Activated CD4-positive, alpha-beta T cell treated with anti-CD3 and anti-CD28 coated beads for 1 hour (primary cell): ENCODE results near the gene HSD17B11.
"Not testable (repeated sequence)": the region's sequence is repeated elsewhere in the genome, so short reads cannot be mapped to it uniquely, and the experiment has no call there.

Source experiments
- DNase-seq: peaks from one replicate; pipeline ENCODE4 v3.0.0-alpha.2; 2020

The HSD17B11 gene

DNA sequence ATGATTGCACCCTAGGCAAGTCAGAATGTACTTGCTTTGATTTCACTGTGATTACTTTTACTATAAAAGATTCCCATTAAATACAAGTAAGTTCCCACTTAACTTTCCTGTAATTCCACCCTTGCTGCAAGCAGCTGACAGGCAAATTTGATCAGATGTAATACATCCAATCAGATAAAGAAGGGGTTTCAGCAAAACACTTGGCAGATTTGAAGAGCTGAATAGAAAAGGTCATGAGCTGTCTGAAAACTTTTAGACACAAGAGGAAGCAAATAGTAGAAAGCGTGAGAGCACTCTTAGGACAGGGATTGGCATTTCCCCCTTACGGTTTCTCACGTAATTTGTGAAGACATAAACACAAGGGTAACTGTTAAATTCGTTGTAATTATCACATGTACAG, 91.1 kb downstream of the HSD17B11 start:
- no peak for DNase-seq

DNA sequence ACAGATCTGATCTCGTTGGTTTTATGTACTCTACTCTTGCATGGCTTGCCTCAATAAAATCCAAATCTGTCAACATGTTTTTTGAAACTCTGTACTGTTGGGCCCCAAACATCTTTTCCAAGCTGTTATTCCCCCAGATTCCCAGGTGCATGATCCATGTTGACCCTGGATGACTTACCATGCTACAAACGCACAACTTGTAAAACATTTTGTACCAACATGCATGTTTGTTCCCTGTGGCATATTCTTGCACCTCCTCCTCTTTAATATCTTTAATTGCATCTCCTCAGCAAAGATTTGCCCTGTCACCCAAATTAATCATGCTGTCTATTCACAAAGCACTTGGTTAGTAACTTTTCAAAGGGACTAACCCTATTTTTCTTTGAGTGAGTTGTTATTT, 92.6 kb downstream of the HSD17B11 start:
- DNase-seq = no peak

DNA sequence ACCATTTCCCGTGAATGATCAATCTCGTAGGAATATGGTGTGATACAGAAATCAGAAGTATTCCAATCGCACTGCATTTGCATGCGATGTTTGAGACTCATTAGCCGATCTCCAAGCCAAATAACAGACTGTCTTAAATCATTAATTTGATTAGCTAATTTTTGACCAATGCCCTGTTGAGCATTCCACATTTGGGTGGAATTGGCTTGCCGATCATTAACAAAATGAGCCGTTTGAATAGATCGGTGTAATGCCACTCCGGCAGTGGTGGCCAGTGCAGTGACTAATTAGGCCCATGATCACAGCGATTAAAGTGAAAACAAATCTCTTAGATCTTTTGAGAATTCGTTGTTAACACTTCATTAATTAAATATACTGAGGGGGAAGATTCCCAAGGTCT, 96.1 kb downstream of the HSD17B11 start:
- not testable (repeated sequence) for DNase-seq

DNA sequence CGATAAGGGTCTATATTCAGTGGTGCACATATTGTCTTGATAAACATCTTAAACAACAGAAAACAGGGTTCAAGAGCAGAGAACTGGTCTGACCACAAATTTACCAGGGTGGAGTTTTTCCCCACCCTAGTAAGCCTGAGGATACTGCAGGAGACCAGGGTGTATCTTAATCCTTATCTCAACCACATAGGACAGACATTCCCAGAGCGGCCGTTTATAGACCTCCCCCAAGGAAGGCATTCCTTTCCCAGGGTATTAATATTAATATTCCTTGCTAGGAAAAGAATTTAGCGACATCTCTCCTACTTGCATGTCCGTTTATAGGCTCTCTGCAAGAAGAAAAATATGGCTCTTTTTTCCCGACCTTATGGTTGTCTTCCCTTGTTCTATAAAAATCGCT, 97.1 kb downstream of the HSD17B11 start:
- not testable (repeated sequence) for DNase-seq

DNA sequence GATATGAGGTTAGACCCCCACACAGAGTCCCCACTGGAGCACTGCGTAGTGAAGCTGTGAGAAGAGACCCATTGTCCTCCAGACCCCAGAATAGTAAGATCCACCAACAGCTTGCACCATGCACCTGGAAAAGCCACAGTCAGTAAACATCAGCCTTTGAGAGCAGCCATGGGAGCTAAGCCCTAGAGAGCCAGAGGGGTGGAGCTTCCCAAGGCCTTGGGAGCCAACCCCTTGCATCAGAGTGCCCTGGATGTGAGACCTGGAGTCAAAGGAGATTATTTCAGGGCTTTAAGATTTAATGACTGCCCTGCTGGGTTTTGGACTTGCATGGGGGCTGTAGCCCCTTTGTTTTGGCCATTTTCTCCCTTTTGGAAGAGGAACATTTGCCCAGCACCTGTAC, 104.0 kb downstream of the HSD17B11 start:
- DNase-seq = no peak
